OCI-LY1 (cell line): ENCODE results near the gene MOK.

ENCODE experiments used
- CTCF ChIP-seq: fragments of 200-600 bp; sonication (generic), shearing (Covaris generic); IDR thresholded peaks from 2 replicates; pipeline ENCODE4 v1.5.1; 2017; ENCODE audit warnings: mild to moderate bottlenecking, antibody characterized with exemption, low read length, moderate library complexity, mixed read lengths
- EZH2 ChIP-seq: fragments of 200-600 bp; sonication (generic), shearing (Covaris generic); IDR thresholded peaks from 2 replicates; pipeline ENCODE4 v1.8.0; 2017; ENCODE audit warnings: borderline replicate concordance, mixed run types, mild to moderate bottlenecking, antibody characterized with exemption, low read length, moderate library complexity, mixed read lengths

- TF ChIP-seq CTCF (no peak), EZH2 (no peak)
These were observed 16.8 kb upstream of the MOK start for GRCh38 chr14:102321456-102322422.
